COLO829 (cell line): Measurements from ENCODE around the gene CDADC1.
"Not testable (repeated sequence)": the region's sequence is repeated elsewhere in the genome, so short reads cannot be mapped to it uniquely, and the experiment has no call there.

Source experiments
- DNase-seq: peaks from one replicate; pipeline ENCODE4 v3.0.0; 2012; ENCODE audit warnings: low spot score

Gene CDADC1

DNA sequence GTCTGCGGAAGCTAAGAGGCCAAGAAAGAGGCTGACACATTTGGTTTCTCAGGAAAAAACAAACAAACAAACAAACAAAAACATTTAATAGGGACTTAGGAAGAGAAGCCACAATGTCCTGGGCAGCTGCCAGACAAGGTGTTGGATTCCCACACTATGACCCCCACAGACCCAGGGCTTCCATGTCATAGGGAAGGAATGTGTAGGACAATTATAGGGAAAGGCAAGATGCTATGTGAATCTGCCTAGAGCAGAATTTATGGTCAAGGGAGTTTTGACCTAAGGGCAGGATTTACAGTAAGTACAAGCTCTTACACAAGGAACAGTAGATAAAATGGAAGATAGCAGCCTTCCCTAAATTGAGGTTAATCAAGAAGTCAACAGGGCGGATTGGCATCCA, 9.1 kb upstream of the CDADC1 start:
- DNase-seq: no peak

DNA sequence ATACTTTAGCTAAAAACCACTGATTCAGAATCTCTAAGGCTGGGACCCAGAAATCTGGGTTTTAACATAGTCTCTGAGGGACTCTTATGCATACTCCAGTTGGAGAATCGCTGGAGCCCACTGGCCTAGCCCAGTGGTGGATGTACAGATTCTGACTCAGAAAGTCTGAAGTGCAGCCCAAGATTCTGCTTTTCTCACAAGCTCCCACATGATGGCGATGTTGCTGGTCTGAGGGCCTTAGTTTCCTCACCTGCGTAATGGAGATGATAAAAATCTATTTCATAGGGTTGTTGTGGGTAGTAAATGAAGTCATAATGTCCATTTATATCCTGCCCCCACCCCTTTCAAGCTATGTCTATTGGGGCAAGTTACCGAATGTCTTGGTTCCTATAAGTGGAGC, 7.7 kb upstream of the CDADC1 start:
- DNase-seq: peak; percentile 40

DNA sequence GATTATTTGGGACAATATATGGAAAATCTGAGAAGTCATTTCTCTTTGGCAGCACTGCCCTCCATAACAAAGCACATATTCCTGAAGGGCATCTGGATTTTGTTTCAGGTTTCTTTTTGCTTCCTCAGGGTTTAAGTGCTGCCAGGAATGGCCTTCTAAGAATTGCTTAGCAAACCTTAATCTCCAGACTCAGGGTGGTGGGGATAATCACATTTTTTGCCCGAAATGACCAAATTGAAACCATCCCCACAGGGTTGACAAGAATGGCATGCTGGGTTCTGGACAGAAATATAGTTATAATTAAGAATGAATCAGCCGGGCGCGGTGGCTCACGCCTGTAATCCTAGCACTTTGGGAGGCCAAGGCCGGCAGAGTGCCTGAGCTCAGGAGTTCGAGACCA, 6.4 kb upstream of the CDADC1 start:
- DNase-seq: no peak

DNA sequence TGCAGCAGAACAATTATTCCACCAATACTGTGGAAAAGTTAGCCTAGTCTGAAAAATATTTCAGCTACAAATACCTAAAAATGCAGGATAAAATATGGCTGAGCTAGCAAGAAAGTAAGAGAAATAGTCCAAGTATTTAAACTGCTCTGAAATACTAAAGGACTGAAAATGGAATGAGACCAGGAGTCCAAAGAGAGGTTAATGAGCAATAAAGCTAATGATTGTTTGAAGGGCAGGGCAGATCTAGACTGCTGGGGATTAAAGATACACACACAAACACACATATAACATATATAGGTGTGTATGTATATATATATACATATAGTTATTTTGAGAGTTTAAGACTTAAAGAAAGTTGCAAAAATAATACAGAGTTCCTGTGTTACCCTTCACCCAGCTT, 2.6 kb upstream of the CDADC1 start:
- no peak for DNase-seq

DNA sequence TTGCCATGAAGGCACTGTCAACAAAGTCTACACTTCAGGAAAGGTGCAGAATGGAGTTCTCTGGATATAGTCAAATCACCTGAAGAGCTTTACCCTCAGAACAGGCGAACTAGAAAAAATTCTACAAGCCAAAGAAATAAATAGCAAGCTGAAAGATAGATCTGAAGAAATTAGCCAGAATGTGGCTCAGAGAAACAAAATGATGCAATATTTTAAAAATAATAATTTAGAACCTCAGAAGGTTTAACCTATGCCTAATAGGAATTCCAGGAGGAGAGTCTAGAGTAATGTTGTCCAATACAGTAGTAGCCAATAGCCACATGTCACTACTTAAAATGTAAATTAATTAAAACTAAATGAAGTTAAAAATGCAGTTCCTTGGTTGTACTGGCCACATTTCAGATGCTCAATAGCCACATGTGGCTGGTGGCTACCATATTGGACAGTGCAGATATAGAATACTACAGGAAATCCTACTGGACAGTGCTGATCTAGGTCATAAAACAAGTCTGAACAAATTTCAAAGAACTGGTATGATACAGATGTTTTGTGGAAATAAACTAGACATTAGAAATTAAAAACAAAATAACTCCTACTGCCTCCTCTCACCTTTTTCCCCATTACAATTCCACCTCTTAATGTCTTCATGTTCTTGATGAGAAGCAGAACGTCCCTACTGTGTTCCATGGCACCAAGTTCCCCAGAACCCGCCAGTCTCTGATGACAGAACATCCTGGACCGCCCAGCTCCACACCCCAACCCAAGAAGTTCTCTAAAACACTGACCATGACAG, 679 bp upstream of the CDADC1 start:
- no peak for DNase-seq

DNA sequence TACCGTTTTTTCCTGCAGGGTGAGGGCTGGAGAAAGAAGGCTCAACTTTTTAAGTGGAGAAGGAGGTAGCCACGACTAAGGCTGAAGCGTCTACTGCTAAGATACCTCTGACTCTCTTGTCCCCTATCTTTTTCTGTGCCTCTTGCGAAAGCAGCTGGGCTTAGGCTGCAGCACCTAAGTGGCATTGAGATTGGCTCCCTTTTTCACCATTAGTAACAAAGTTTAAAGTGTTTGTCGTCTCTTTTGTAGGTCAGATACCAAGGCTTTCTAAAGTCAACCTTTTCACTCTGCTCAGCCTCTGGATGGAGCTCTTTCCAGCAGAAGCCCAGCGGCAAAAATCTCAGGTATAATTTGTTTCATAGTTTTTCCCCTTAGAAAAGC, 887 bp downstream of the CDADC1 start:
- DNase-seq: no peak

DNA sequence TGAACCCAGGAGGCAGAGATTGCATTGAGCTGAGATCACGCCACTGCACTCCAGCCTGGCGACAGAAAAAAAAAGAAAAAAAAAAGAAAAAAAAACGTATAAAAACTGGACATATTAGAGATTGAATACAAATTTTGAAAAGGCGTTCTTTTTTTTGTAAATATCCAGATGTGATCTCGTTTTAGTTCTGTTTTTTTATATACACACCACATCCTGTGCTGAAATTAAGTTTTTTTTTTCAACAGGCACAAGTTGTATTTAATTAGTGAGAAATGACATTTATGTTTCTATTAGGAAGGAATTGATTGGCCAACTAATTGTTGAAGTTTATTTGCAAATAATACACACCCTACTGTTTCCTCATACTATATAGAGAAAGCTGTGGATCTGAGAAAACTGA, 3.6 kb downstream of the CDADC1 start:
- no peak for DNase-seq

DNA sequence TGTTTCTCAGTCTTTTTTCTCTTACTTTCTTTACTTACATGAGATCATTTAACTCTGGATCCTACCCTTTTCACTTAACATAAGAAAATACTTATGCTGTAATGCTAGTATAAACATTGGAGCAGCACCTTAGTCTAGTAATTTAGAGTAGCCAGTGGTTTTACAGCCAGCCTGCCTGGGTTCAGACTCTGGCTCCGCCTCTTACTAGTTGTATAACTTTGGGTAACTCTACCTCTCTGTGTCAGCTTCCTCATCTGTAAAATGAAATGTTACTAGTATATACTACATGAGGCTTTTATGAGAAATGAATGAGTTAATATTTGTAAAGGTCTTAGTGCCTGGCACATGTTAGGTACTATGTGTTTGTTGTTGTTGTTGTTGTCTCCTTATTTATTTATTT, 5.6 kb downstream of the CDADC1 start:
- DNase-seq: no peak

DNA sequence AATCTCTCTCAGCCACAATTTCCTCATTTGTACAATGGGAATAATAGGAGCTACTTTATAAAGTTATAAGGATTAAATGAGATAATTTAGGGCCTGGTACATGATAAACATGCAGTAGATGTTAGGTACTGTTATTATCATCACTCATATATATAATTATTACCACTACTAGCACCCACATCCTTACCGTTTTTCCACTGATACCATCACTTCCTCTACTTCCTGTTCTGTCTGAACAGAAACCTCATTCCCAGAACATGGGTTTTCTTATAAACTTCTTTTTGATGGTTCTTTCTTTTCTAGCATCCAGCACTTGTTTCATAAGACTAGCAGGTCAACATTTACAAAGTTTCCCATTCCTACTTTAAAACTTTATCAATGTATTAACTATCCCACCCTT, 6.3 kb downstream of the CDADC1 start:
- DNase-seq: no peak

DNA sequence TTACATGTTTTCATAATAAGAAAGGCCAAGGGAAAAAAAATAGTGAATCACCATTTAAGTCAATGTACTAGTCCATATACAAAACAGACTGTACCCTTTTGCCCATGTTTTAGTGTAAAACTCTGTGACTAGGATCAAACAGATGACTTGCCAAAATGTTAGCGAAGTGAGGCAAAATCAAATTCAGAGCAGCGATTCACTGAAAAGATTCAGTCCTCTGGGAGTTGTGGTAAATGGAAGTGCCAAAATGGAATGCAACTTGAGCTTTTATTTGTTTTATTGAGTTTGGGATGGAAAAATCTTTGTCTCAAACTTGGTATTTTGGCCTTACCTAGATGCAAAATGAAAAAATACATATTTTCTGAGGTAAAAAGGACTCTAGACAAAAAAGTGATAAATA, 9.1 kb downstream of the CDADC1 start:
- DNase-seq: no peak

DNA sequence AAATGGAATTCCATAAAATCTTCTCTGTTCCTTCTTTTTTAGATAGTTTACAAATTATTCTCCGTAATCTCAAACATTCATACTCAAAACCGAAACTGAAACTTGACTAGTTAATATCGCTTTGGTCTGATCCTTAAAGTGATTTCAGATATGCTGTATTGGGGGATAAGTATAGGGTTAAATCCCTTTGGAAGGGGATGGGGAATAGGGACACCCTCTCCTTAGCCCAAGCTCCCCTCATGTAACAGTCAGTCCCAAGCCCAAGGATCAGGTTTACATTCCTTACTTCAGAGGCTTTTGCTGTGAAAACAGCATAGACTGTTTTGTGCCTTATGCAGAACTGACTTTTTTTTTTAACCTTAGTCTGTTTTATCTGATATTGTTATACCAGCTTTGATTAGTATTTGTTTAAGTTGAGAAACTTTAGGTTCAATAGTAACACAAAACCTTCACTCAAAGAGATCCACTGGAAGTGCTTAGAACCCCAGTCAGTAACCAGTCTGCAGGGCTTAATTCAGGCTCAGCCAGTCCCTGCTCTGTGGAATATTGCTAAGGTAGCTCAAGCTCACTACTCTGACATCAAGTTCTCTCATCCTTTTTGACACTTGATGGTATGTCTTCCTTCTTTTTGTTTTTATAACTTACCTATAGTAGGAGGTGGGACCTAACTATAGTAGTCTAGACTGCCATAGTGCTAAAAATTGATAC, 10.5 kb downstream of the CDADC1 start:
- DNase-seq: no peak

DNA sequence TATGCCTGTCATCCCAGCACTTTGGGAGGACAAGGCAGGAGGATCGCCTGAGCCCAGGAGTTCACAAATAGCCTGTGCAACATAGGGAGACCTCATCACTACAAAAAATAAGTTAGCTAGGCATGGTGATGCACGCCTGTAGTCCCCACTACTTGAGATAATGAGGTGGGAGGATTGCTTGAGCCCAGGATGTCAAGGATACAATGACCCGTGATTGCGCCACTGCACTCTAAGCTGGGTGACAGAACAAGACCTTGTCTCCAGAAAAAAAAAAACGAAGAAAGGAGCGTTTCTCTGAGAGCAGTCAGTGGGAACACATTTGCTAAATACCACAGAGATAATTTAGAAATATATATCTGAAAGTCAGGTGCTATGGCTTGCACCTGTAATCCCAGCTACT, 11.9 kb downstream of the CDADC1 start:
- no peak for DNase-seq

DNA sequence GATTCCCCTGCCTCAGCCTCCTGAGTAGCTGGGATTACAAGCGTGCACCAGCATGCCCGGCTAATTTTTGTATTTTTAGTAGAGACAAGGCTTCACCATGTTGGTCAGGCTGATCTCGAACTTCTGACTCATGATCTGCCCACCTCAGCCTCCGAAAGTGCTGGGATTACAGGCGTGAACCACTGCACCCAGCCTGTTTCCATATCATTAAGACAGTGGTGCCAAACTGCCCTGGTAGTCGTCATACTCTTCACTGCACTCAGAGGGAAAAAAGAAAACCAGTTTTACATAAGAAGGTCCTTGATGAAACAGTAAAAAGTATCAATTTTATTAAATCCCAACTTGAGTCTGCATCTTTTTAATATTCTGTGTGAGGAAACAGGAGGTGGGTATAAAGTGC, 14.9 kb downstream of the CDADC1 start:
- no peak for DNase-seq

DNA sequence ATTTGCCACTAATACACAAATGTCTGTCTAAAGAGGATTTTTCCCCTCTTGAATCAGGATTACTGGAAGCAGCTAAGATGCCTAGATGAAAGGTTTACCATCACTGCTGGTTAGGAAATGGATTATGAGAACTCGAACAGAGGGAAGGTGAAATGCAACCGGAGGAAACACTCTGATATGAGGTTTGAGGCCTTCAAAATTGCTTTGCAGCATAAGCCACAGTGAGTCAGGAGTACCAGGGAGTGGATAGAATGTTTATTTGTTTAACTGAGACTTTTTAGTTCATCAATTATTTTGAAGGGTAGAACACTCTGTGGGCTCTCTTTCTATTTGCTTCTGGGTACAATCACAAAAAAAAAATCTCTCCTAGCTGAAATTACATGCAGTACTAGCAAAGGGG, 18.1 kb downstream of the CDADC1 start:
- DNase-seq: no peak

DNA sequence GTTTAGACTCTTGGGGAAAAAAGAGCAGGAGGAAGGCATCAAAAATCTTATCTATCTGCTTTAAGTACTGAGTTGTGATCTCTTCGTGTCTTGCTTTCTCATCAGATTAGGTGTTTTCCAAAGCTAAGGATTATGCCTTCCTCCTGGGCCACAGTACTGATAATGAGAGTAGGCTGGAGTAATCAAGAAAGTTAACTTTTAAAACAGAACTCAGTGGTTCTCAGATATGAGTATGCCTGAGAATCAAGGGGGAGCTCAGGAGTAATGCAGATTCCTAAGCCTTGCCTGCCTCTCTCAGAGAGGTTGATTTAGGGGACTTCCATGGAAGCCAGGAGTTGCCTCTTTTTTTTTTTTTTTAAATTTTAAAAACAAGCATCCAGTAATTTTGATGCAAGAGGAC, 23.5 kb downstream of the CDADC1 start:
- no peak for DNase-seq

DNA sequence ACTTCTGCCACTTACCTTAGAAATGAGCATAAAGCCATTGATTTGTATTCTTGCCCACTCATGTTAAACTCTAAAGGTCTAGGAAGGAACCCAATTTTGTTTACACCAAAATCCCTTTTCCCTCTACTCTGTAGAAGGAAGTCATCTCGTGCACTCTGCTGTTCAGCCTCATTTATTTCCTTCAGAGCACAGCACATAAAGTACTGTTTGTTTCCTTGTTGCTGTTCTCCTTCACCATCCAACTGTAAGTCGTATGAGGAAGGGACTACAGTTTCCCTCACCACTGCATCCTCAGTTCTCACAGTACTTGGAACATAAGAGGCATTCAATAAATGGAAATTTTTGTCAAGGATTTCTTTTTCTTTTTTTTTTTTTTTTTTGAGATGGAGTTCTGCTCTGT, 24.6 kb downstream of the CDADC1 start:
- no peak for DNase-seq

DNA sequence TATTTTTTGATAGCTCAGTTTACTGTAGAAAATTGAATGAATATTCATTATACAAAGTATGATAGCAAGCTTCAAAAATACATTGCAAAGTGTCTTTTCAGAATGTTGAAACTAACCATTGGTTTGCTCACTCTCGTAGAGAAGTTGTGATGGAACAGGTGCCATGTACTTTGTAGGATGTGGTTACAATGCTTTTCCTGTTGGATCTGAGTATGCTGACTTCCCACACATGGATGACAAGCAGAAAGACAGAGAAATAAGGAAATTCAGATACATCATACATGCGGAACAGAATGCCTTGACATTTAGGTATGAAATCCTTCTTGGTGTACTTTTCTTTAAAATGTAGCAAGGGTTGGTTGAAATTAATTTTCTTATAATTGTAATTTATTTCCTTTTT, 30.5 kb downstream of the CDADC1 start:
- DNase-seq: no peak

DNA sequence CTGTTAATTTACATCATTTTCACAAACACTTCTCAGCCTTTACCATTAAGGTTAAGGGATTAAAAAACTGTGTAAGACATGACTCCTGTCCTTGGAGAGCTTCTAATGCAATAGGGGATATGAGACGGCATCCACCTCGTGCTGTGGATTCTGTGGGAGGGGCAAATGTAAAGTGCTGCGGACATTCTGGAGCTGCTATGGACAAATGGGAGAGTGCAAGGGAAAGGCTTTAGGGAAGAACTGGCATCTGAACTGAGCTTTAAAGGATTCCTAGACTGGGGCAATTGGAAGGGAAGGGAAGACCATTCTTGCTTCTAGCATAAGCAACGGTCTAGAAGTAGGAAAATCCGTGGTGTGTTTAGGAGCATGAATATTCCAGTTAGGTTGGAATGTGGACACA, 31.4 kb downstream of the CDADC1 start:
- no peak for DNase-seq

DNA sequence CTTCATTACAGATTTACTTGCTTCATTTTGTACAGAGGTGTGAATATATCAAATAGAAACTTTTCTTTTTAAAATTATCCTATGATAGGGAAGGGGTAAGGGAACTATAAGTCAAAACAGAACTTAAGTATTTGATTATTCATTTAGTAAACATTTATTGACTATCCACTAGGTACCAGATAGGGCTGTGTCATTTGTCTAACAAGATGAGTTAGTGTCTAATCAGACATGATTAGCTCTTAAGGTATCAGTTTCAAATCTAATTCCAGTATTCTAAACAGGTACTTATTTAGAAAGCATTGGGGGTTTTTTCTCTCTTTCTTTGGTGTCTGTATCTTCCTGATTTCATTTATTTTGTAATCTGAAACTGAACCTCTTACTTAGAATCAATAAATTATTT, 32.2 kb downstream of the CDADC1 start:
- DNase-seq: no peak

DNA sequence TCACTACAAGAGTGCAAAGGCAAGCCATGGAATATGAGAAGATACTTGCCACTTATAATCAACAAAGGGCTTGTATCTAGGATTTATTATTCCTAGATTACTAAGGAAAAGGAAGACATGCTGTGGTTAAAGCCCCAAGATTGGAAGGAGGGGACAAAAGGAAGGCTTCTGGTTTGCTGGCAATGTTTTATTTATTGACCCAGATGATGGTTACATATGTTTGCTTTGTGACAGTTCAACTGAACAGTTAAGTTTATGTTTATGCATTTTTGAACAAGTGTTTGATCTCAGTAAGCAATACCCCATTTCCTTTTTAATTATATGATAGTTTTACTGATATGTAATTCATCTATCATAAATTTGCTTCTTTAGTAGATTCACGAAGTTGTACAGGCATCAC, 40.3 kb downstream of the CDADC1 start:
- no peak for DNase-seq

DNA sequence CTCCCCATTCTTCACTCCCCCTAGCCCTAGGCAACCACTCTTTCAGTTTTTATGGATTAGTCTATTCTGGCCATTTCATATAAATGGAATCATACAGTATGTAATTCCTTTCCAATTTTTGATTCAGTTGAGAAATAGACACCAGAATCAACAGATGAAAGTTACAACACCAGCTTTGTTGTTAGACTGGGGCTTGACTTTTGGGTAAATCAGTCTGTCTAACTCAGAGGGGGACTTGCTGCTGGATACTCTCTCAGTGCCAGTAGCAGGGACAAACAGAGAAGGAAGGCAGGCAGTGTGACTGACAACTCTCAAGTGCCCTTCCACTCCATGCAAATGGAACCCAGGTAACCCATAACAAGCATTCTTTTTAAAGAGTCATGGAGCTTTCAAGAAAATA, 40.7 kb downstream of the CDADC1 start:
- DNase-seq: no peak

DNA sequence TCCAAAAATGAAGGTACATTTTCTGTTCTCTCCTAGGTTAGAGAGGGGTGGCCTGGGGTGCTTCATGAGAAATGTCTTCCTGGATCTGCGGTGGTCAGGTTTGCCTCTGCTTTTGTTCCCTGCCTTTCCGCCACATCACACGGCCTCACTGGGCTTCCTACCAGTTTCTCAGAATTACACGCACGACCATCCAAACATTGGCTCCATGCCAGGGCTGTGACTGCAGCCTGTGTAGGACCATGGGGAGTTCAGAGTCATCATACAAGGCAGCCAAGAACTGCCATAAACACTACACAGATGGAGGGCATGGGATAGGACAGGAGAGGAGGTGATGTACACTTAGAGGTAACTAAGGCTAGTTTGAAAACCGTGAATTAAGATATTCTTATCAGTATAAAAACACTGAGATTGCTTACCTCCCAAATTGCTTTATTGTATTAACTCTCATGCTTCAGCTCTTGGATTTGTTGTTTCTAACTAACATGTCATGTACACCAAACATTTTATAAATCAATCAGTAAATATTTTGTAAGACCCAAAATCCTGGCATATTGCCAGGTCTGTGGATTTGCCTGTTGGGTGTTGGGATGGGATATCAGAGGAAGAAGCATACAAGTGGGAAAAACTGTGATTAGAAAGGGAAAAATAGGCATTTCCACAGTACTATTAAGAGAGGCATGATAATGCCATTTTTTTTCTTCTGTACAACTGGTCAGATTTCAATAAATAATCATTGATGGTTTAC, 45.2 kb downstream of the CDADC1 start:
- DNase-seq: no peak

DNA sequence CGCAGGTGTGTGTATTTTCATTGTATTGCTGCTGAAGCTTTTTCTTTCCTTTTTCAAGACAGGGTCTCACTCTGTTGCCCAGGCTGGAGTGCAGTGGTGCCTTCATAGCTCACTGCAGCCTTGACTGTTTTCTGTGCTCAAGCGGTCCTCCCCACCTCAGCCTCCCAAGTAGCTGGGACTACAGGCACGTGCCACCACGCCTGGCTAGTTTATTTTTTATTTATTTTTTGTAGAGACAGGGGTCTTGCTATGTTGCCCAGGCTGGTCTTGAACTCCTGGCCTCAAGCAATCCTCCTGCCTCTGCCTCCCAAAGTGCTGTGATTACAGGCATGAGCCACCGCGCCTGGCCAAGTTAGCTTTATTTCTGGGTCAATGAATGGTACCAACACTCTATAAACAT, 47.0 kb downstream of the CDADC1 start:
- not testable (repeated sequence) for DNase-seq
